ENCODE data around the gene CLEC4G.
"Not testable (repeated sequence)": the region's sequence is repeated elsewhere in the genome, so short reads cannot be mapped to it uniquely, and the experiment has no call there.

Gene CLEC4G

GRCh38 chr19:7762719-7763293 is 30.9 kb upstream of the CLEC4G start, which contains the start of gene CLEC4M:
Gene CLEC4M, plus strand, starts transcription at chr19:7763243. Its CDS starts 24 bp downstream, at chr19:7763267.
- Histone ChIP-seq H3K9me3 (0 out of 2 replicates have a peak, but pooled peaks cover 4% of the 10 kb centered on the region), H3K36me3 (replicated peaks) (no peaks in the 10 kb centered on the region), H3K27me3 (ENCODE audit: low read depth) (peaks cover 3% of the 10 kb centered on the region; the same call in 1 of the 2 replicates), H3K4me1 (no peaks in the 10 kb centered on the region), H3K4me3 (no peak within 1 kb of the TSS)
- DNase-seq (ENCODE audit: low spot score in 2 of 2) = no peak
- in situ Hi-C loops (cut with MboI; ENCODE audit: low sequenced_read_pairs) = no loop called here

- H3K27me3 ChIP-seq (ENCODE audit: low read depth) = 0 out of 2 replicates have a peak, but pooled peaks cover 3% of the 10 kb centered on the region
- in situ Hi-C loops (cut with MboI; ENCODE audit: low sequenced_read_pairs) = no loop called here
- no peak overlapping the region for H3K4me3 ChIP-seq
- H3K4me1 ChIP-seq = no peaks in the 10 kb centered on the region
- no peaks in the 10 kb centered on the region for H3K36me3 ChIP-seq (replicated peaks)
- DNase-seq (ENCODE audit: low spot score in 2 of 2) = no peak
- peaks cover 6% of the 10 kb centered on the region; the same call in 1 of the 2 replicates for H3K9me3 ChIP-seq
Observed at GRCh38 chr19:7759156-7759555, 27.2 kb upstream of the CLEC4G start.

GRCh38 chr19:7757358-7757757 is 25.4 kb upstream of the CLEC4G start:
- no peak for DNase-seq (ENCODE audit: low spot score in 2 of 2)

GRCh38 chr19:7756258-7756657 is 24.3 kb upstream of the CLEC4G start:
- H3K4me3 ChIP-seq = no peak overlapping the region
- no peak for DNase-seq (ENCODE audit: low spot score in 2 of 2)
- H3K27me3 ChIP-seq (ENCODE audit: low read depth) = 0 out of 2 replicates have a peak, but pooled peaks cover 3% of the 10 kb centered on the region
- in situ Hi-C loops (cut with MboI; ENCODE audit: low sequenced_read_pairs) = no loop called here
- H3K36me3 ChIP-seq (replicated peaks) = no peaks in the 10 kb centered on the region
- peaks cover 6% of the 10 kb centered on the region; the same call in 1 of the 2 replicates for H3K9me3 ChIP-seq
- no peaks in the 10 kb centered on the region for H3K4me1 ChIP-seq

More at GRCh38 chr19:7757358-7757757, 25.4 kb upstream of the CLEC4G start:
- H3K9me3 ChIP-seq = peaks cover 6% of the 10 kb centered on the region; the same call in 1 of the 2 replicates
- no peak overlapping the region for H3K4me3 ChIP-seq
- H3K27me3 ChIP-seq (ENCODE audit: low read depth) = 0 out of 2 replicates have a peak, but pooled peaks cover 3% of the 10 kb centered on the region
- no peaks in the 10 kb centered on the region for H3K4me1 ChIP-seq
- H3K36me3 ChIP-seq (replicated peaks) = no peaks in the 10 kb centered on the region
- in situ Hi-C loops (cut with MboI; ENCODE audit: low sequenced_read_pairs) = no loop called here

GRCh38 chr19:7751157-7751783 is 19.4 kb upstream of the CLEC4G start:
- Histone ChIP-seq H3K27me3 (ENCODE audit: low read depth) (0 out of 2 replicates have a peak, but pooled peaks cover 3% of the 10 kb centered on the region), H3K4me3 (no peak overlapping the region), H3K4me1 (no peaks in the 10 kb centered on the region), H3K9me3 (no peaks in the 10 kb centered on the region; the same call in 1 of the 2 replicates), H3K36me3 (replicated peaks) (no peaks in the 10 kb centered on the region)
- in situ Hi-C loops (cut with MboI; ENCODE audit: low sequenced_read_pairs) = no loop called here
- DNase-seq (ENCODE audit: low spot score in 2 of 2) = no peak

GRCh38 chr19:7748756-7749155 is 16.8 kb upstream of the CLEC4G start:
- Histone ChIP-seq H3K27me3 (ENCODE audit: low read depth) (no peaks in the 10 kb centered on the region), H3K9me3 (no peaks in the 10 kb centered on the region), H3K36me3 (replicated peaks) (no peaks in the 10 kb centered on the region), H3K4me3 (no peak overlapping the region), H3K4me1 (no peaks in the 10 kb centered on the region)
- peak in 1 of 2 experiments; percentile 3 for DNase-seq (ENCODE audit: low spot score in 2 of 2)
- in situ Hi-C loops (cut with MboI; ENCODE audit: low sequenced_read_pairs) = no loop called here

- H3K36me3 ChIP-seq (replicated peaks) = no peaks in the 10 kb centered on the region
- no peaks in the 10 kb centered on the region for H3K27me3 ChIP-seq (ENCODE audit: low read depth)
- no peak overlapping the region for H3K4me3 ChIP-seq
- H3K9me3 ChIP-seq = no peaks in the 10 kb centered on the region
- in situ Hi-C loops (cut with MboI; ENCODE audit: low sequenced_read_pairs) = no loop called here
- no peaks in the 10 kb centered on the region for H3K4me1 ChIP-seq
- DNase-seq (ENCODE audit: low spot score in 2 of 2) = no peak
Observed at GRCh38 chr19:7748171-7748570, 16.3 kb upstream of the CLEC4G start.

GRCh38 chr19:7746903-7747884 is 15.3 kb upstream of the CLEC4G start, which contains the start of gene CD209:
Gene CD209, minus strand, starts transcription at chr19:7747534. Its CDS starts 23 bp downstream, at chr19:7747511.
- no peaks in the 10 kb centered on the region for H3K9me3 ChIP-seq
- no peaks in the 10 kb centered on the region for H3K36me3 ChIP-seq (replicated peaks)
- in situ Hi-C loops (cut with MboI; ENCODE audit: low sequenced_read_pairs) = no loop called here
- H3K4me1 ChIP-seq = no peaks in the 10 kb centered on the region
- no peaks in the 10 kb centered on the region for H3K27me3 ChIP-seq (ENCODE audit: low read depth)
- no peak for DNase-seq (ENCODE audit: low spot score in 2 of 2)
- no peak within 1 kb of the TSS for H3K4me3 ChIP-seq

- H3K4me1 ChIP-seq; DNase-seq (ENCODE audit: low spot score in 2 of 2); H3K9me3 ChIP-seq; in situ Hi-C loops (cut with MboI; ENCODE audit: low sequenced_read_pairs); H3K36me3 ChIP-seq (replicated peaks); H3K4me3 ChIP-seq; H3K27me3 ChIP-seq (ENCODE audit: low read depth): not testable (repeated sequence)
Observed at GRCh38 chr19:7746306-7746705, 14.4 kb upstream of the CLEC4G start.

- H3K27me3 ChIP-seq (ENCODE audit: low read depth) = no peaks in the 10 kb centered on the region
- no peaks in the 10 kb centered on the region for H3K36me3 ChIP-seq (replicated peaks)
- in situ Hi-C loops (cut with MboI; ENCODE audit: low sequenced_read_pairs) = no loop called here
- H3K4me1 ChIP-seq = no peaks in the 10 kb centered on the region
- no peak for DNase-seq (ENCODE audit: low spot score in 2 of 2)
- H3K9me3 ChIP-seq = no peaks in the 10 kb centered on the region
- H3K4me3 ChIP-seq = no peak overlapping the region
Observed at GRCh38 chr19:7744871-7745650, 13.2 kb upstream of the CLEC4G start.

GRCh38 chr19:7744199-7744786 is 12.4 kb upstream of the CLEC4G start:
- Histone ChIP-seq H3K4me1 (no peaks in the 10 kb centered on the region), H3K27me3 (ENCODE audit: low read depth) (no peaks in the 10 kb centered on the region), H3K9me3 (no peaks in the 10 kb centered on the region), H3K36me3 (replicated peaks) (no peaks in the 10 kb centered on the region), H3K4me3 (no peak overlapping the region)
- DNase-seq (ENCODE audit: low spot score in 2 of 2) = no peak
- in situ Hi-C loops (cut with MboI; ENCODE audit: low sequenced_read_pairs) = no loop called here

GRCh38 chr19:7743425-7743841 is 11.5 kb upstream of the CLEC4G start:
- no peaks in the 10 kb centered on the region for H3K27me3 ChIP-seq (ENCODE audit: low read depth)
- H3K4me1 ChIP-seq = no peaks in the 10 kb centered on the region
- H3K36me3 ChIP-seq (replicated peaks) = no peaks in the 10 kb centered on the region
- no peaks in the 10 kb centered on the region for H3K9me3 ChIP-seq
- no peak for DNase-seq (ENCODE audit: low spot score in 2 of 2)
- in situ Hi-C loops (cut with MboI; ENCODE audit: low sequenced_read_pairs) = no loop called here
- no peak overlapping the region for H3K4me3 ChIP-seq

- Histone ChIP-seq H3K4me1 (no peaks in the 10 kb centered on the region), H3K36me3 (replicated peaks) (no peaks in the 10 kb centered on the region), H3K4me3 (no peak overlapping the region), H3K27me3 (ENCODE audit: low read depth) (no peaks in the 10 kb centered on the region), H3K9me3 (no peaks in the 10 kb centered on the region)
- no peak for DNase-seq (ENCODE audit: low spot score in 2 of 2)
- in situ Hi-C loops (cut with MboI; ENCODE audit: low sequenced_read_pairs) = no loop called here
Observed at GRCh38 chr19:7742991-7743390, 11.1 kb upstream of the CLEC4G start.
